NCI-H774 (cell line): Measurements from ENCODE around the gene TBX2.
A peak's percentile ranks its signal among the peaks of the same experiment; 100 is the strongest.
"Not testable (repeated sequence)": the region's sequence is repeated elsewhere in the genome, so short reads cannot be mapped to it uniquely, and the experiment has no call there.

Experiments used
- DNase-seq: peaks from one replicate; lab custom pipeline; 2025; lab: John Stamatoyannopoulos, UW

TBX2 gene

DNA sequence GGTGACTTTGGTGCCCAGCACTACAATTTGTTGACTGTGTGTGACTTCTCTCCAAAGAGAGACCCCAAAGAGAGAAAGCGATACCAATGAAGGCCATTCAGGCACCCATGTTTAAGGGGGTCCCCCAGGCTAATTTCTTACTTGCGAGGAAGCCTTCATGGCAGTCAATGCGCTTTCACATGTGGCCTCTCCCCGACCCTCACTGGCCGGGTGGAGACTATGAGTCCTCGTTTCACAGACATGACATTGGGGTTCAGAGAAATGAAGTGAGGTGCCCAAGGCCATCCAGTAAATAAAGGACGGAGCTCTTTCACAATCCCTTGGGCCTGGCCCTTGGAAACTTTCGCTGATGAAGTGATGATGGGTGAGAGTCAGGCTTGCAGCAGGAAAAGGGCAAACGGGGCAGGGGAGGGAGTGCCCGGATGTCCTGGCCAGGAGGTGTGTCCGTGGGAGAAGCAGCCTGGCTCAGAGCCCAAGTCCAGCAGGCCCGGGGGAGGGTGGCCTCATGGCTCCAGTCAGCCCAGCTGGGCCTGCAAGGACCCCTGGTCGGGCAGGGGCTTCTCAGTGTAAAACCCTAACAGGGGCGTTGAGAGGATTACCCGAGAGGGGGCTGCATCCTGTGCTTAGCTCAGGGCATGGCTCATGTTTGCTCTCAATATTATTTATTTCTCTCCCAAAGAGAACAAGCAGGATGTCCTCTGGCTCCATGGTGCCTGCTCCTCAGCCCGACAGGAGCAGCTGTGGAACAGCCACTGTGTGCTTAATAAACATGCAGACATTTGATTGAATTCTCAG is 14.7 kb downstream of the TBX2 start:
- DNase-seq = no peak

DNA sequence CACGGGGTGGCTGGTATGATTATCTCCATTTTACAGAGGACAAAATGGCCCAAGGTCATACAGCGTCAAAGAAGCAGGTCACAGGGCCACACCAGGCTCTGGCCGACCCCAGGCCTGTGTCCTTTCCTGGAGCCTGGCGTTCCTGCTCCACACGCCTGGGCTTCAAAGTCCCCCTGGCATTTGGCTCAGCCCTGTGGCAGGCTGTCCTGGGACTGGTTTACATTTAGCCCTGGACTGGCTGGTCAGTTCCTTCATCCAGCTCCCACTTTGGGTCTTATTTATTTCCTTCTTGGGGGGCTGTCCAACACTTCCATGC is 15.3 kb downstream of the TBX2 start:
- DNase-seq = no peak

DNA sequence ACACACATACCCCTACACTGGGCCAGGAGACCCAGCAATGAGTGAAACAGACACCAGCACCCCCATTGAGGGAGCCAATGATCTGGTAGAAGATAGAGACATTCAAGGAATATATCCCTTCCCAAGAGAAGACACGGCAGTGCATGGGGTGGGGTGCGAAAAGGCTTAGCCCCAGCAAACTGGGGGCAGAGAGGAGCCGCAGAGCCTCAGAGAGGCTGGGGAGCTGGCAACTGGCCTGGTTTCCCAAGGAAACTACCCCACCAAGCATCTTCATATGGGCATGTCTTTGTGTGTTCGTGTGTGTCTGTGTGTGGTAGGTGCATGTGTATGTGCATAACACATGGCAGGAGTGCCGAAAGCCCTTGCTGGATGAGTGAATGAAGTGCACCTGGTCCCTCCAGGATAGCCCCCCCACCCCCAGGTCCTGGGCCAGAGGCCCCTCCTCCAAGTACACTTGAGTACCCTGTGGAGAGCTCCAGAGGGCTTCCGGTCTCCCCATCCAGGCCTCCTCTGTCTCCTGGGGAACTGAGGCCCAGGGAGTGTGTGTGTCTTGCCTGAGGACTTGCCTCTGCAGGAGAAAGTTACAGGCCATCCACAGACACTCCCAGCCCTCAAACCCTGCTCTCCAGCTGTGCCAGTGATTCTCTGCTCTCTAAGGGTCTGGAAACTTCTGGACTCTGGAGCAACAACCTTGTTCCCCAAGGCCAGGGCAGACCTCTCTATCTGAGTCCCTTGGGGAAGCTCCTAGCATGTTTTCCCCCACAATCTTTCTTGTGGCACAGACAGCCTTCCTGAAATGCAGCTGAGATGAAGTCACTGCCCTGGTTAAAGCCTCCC is 15.9 kb downstream of the TBX2 start:
- no peak for DNase-seq

DNA sequence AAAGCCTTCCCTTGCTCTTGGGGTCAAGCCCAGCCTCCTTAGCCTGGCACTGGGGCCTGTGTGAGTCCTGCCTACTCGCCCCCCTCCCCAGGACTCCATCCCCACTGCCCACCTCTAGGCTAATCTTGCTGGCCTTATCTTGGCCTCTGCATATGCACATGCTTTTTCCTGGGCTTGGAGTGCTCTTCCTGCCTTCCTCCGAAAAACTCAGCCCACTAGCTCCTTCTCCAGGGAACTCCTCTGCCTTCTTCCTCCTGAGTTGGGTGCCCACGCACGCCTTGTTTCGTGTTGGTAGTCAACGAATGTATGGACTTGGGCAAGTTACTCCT is 16.5 kb downstream of the TBX2 start:
- no peak for DNase-seq

DNA sequence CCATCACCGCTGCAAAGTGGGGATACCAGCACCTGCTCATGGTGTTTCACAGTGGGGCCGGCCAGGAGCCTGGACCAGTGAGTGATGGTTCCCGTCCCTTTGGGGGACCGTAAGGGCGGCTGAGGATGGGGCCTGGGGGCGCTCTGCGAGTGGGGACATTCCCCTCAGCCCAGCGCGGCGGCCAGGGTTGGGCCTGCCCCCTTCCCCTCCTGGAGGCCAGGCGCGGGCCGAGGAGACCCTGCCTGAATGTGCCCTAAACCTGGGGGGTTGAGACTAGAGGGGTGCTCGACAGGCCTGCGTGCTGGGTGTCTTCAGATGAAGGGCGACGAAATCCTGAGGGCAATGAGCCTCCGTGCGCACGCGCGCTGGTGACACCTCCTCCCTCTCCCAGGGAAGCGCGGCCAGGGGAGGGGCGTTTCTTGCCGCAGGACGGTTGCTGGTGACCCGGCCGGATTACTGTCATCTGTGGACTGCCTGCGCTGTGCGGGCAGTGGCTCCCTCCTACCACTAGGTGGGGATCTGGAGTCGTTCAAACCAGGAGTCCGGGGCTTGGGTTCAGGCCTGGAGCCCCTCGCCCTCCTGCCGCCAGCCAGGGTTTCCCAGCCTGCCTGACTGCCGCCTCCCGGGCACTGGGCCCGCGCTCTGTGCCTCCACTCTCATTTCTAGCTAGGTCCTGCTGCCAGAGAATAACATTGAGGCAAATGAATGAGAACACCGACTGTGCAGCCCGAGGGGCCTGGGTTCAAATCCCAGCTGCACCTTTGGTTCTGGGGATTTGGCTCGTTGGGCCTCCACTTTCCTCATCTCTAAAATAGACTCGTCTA is 17.1 kb downstream of the TBX2 start:
- peak; percentile 83 for DNase-seq

DNA sequence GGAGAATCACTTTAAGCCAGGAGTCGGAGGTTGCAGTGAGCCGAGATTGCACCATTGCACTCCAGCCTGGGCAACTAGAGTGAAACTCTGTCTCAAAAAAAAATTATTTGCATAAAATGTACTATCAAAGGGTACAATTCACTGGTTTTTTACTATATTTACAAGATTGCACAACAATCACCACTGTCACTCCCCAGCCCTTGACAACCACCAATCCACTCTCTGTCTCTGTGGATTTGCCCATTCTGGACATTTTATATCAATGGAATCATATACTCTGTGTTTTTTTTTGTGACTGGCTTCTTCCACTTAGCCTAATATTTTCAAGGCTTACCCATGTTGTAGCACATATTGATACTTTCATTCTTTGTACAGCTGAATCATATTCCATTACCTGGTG is 18.8 kb downstream of the TBX2 start:
- no peak for DNase-seq

DNA sequence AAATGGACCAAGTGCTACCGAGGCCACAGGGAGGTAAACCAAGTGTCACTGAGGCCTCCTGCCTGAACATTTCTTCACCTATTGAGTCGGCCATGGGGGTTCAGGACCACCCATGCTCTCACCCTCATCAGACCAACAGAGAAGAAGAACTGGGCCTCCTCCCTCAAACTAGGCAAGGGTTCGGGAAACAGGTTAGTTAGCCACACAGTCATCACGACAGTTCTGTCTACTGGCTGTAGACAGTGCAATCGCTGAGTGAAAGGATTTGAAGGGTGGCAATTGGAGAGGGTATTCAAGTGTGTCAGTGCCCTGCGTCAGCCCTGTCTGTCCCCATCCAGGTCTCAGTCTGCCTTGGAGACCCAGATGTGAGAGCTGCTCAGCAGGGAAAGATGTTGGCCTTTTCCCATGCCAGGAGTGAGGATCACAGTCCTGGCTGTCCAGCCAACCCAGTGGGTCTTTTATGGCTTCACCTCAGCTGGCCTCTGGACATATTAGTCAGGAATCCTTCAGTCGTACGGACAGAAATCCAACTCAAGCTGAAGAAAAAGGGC is 19.9 kb downstream of the TBX2 start:
- no peak for DNase-seq

DNA sequence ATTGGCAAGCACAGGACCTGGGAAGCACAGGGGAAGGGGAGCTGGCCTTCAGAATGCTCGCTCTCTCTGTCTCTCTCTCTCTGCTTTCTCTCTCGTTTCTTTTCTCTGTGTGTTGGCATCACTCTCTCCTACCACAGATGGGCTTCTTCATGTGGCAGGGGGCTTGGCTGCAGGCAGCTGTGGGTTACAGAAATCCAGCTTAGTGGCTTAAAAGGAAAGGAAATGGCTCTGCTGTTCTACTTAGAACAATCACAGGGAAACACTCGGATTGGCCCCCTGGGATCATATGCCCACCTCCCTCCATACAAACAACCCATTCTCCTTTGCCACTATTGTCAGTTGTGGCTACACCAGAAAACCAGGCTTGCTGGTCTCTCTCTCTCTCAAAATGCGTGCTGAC is 20.4 kb downstream of the TBX2 start:
- DNase-seq = no peak

DNA sequence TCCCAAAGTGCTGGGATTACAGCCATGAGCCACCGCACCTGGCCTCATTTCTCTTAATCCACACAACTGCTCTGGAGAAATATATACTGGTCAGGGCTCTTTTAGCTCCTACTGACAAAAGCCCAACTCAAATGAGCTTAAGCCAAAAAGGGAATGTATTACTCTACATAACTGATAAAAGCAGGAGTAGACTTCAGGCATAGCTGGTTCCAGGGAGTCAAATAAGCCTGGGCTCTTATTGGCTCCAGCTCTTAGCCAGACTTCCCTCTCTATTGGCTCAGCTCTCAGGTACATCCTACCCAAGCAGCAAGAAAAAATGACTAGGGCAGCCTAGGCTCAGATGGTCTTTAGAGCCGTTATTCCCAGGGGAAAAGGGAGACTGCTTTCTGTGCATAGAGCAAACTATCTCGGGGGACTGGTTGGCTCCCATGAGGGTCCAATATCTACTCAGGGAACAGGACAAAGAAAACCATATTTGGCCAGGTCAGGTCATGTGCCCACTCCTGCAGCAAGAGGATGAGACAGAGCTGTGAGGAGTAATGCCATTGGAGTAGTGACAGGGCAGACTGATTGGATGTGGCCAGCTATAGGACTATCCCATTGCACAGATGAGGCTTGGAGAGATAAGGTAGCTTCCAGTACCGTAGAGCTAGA is 21.2 kb downstream of the TBX2 start:
- DNase-seq = no peak

DNA sequence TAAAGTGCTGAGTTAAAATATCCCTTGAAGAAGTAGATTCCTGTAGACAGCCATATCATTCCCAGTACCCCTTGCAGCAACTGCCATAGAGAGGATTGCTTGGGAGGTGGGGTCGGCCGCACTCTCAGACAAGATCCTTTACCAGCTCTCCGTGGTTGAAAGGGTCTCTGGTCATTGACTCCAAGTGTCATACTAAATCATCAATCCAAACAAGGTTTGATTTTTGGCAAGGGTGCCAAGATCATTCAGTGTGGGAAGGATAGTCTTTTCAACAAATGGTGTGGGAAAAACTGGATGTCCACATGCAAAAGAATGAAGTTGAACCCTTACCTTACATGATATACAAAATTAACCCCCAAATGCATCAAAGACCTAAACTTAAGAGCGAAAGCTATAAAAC is 21.8 kb downstream of the TBX2 start:
- no peak for DNase-seq

DNA sequence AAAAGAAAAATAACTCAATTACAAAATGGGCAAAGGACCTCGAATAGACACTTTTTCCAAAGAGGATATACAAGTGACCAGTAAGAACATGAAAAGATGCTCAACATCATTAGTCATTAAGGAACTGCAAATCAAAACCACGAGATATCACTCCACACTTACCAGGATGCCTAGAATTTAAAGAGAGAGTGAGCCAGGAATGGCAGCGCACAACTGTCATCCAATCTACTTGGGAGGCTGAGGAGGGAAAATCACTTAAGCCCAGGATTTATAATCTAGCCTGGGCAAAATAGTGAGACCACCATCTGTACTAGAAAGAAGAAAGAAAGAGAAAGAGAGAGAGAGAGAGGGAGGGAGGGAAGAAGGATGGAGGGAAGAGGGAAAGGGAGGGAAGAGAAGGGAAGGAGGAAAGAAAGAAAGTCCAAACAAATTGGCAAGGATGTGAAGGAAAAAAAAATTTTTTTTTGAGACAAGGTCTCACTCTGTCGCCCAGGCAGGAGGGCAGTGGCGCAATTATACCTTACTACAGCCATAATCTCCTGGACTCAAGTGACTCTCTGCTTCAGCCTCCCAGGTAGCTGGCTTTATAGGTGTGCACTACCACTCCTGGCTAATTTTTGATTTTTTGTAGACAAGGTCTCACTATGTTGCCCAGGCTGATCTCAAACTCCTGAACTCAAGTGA is 22.6 kb downstream of the TBX2 start:
- DNase-seq = no peak

DNA sequence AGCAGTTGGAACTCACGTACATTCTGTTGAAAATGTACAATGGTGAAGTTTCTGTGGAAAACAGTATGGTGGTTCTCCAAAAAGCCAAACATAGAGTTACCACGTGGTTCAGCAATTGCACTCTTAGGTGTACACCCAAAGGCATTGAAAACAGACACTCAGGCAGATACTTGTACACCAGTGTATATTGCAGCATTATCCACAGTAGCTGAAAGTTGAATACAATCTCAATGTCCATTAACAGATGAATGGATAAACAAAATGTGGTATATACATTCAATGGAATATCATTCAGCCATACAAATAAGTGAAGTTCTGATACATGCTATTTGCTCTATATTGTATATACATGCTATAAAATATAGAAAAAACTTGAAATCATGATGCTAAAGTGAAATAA is 23.2 kb downstream of the TBX2 start:
- DNase-seq = no peak

DNA sequence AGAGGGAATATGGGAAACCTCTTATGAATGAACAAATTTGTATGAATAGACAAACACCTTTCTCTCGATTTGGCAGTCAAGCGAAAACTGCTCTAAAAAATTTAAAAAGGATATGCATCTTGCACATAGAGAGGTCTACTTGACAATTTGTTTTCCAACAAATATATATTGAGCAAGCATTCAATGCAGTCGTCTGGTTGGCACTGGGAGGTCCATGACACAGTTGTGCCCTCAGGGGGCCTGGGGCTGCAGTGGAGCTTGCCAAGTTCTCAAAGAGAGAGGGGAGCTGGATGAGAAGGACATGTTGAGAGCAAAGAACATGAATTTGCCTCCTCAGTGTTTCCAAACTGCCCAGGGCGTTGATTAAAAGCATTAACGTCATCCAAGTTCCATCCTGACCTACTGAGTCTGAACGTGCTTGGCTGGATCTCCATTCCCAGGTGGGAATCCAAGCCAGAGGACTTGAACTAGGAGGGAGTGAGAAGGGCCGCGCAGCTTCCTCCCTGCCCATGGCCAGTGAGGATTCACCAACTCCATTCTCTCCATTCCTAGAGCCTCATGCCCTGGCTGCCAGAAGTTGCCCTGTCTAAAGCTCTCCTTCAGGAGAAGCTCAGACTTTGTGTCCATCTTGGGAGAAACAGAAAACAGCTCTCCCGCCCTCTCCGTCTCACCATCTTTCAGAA is 24.5 kb downstream of the TBX2 start:
- DNase-seq = no peak

DNA sequence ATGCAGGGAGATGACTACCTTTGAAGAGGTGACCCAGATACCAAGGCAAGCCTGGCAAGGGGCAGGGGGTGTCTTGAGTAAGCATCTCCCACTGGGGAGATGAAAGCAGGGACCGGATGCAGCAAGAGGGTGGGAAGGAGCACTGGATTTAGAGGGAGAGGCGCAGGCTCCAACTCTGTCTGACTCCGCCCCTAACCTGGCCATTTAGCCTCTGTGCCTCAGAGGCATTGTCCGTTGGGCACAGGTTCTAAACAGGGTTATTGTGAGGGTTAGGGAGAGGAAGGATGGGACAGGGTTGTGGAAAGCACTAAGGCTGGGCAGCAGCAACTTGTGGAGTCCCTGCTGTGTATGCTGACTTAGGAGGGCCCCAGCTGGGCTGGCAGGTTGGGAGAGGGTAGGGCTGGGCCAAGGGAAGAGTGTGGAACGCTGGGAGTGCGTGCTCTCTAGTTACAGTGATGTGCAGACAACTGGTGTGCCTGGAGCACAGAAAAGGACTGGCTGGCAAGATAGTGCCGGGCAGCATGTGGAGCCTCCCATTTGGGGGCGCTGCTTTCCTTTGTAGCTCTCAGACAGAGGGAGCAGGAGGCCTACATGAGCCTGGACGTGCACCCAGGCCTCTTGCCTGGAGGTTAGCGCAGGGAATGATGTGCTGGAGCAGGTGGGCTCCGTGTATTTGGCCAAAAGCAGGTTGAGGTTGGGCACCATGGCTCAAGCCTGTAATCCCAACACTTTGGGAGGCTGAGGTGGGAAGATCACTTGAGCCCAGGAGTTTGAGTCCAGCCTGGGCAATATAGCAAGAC is 26.2 kb downstream of the TBX2 start:
- DNase-seq = no peak

DNA sequence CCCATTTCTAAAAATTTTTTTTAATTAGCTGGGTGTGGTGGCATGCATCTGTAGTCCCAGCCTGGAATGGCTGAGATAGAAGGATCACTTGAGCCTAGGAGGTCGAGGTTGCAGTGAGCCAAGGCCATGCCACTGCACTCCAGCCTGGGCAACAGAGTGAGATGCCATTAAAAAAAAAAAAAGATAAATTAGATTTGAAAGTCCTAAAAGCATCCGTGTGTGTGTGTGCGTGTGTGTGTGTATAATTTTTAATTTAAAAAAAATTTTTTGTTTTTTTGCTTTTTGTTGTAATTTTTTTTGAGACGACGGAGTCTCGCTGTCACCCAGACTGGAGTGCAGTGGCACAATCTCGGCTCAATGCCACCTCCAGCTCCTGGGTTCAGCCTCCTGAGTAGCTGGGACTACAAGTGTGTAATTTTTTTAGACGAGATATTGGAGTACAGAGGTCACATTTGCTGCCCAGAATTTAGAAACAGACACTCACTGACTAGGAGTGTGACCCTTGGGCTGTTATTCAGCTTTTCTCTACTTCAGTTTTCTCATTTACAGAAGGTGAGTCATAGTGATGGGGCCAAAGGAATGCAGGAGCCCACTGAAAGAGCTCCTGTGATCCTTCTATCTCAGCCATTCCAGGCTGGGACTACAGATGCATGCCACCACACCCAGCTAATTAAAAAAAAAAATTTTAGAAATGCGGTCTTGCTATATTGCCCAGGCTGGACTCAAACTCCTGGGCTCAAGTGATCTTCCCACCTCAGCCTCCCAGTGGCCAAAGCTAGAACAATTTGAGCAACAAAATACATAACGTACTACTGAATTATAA is 27.1 kb downstream of the TBX2 start:
- DNase-seq = no peak

DNA sequence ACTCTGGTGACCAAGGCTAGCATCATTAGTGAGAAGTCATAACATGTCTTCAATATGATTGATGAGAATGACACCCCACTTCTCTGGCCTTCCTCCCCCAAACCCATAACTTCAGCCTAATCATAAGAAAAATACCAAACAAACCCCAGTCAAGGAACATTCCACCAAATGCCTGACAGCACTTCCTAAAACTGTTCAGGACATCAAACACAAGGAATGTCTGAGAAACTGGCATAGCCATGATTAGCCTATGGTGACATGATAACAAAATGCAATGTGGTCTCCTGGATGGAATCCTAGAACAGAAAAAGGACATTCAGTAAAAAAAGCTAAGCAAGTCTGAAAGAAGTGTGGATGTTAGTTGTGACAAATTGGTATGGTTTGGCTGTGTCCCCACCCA is 27.9 kb downstream of the TBX2 start:
- DNase-seq = no peak

DNA sequence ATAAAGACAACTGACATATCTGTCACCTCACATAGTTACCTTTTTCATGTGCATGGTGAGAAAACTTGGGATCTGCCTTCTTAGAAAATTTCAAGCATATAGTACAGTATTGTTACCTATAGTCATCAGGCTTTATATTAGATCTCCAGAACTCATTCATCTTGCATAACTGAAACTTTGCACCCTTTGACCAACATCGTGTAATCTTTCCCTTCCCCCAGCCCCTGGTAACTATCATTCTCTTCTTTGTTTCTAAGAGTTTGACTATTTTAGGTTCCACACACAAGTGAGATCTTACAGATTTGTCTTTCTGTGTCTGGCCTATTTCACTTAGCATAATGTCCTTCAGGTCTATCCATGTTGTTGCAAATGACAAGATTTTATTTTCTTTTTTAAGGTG is 29.6 kb downstream of the TBX2 start:
- DNase-seq = no peak

DNA sequence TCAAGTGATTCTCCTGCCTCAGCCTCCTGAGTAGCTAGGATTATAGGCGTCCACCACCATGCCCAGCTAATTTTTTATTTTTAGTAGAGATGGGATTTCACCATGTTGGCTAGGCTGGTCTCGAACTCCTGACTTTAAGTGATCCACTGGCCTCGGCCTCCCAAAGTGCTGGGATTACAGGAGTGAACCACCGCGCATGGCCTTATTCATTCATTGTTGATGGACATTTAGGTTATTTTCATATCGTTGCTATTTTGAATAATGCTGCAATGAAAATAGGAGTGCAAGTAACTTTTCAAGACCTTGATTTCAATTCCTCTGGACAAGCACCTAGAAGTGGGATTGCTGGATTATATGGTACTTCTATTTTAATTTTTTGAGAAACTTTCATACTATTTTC is 30.2 kb downstream of the TBX2 start:
- DNase-seq = not testable (repeated sequence)
